ENCODE results near the gene LCE1E.
A peak's percentile ranks its signal among the peaks of the same experiment; 100 is the strongest.

The LCE1E gene

GRCh38 chr1:152777510-152778137, 8.4 kb upstream of the LCE1E start:
- DNase-seq (ENCODE audit: low read depth) = peak; percentile 7
- no peak overlapping the region for H3K4me3 ChIP-seq (ENCODE audit: low read length)
- TF ChIP-seq CTCF (conservative IDR thresholded peaks at IDR 0.05; ENCODE audit: low read length) = peak; percentile 29; the same call in 1 of the 2 replicates

GRCh38 chr1:152783095-152783494, 3.0 kb upstream of the LCE1E start:
- no peak for DNase-seq (ENCODE audit: low read depth)
- no peak for TF ChIP-seq CTCF (conservative IDR thresholded peaks at IDR 0.05; ENCODE audit: low read length)
- no peak overlapping the region for H3K4me3 ChIP-seq (ENCODE audit: low read length)

- TF ChIP-seq CTCF (conservative IDR thresholded peaks at IDR 0.05; ENCODE audit: low read length) = no peak
- DNase-seq (ENCODE audit: low read depth) = no peak
- H3K4me3 ChIP-seq (ENCODE audit: low read length) = no peak overlapping the region
Measured at GRCh38 chr1:152795686-152796085, 9.6 kb downstream of the LCE1E start.

- DNase-seq (ENCODE audit: low read depth) = no peak
- no peak within 1 kb of the TSS for H3K4me3 ChIP-seq (ENCODE audit: low read length)
- no peak for TF ChIP-seq CTCF (conservative IDR thresholded peaks at IDR 0.05; ENCODE audit: low read length)
Measured at GRCh38 chr1:152796421-152796820, 10.4 kb downstream of the LCE1E start, which contains the start of gene LCE1D. Gene LCE1D (plus strand): TSS chr1:152796721. CDS start chr1:152797795, 1,074 bp downstream.

GRCh38 chr1:152801333-152801732, 15.3 kb downstream of the LCE1E start:
- no peak for TF ChIP-seq CTCF (conservative IDR thresholded peaks at IDR 0.05; ENCODE audit: low read length)
- no peak overlapping the region for H3K4me3 ChIP-seq (ENCODE audit: low read length)
- DNase-seq (ENCODE audit: low read depth) = no peak

GRCh38 chr1:152806576-152806975, 20.5 kb downstream of the LCE1E start, which contains the start of gene LCE1C:
Gene LCE1C (minus strand): TSS chr1:152806651. CDS start chr1:152805478, 1,173 bp downstream.
- TF ChIP-seq CTCF (conservative IDR thresholded peaks at IDR 0.05; ENCODE audit: low read length) = no peak
- DNase-seq (ENCODE audit: low read depth) = no peak
- no peak within 1 kb of the TSS for H3K4me3 ChIP-seq (ENCODE audit: low read length)

GRCh38 chr1:152811050-152811449, 25.0 kb downstream of the LCE1E start:
- DNase-seq (ENCODE audit: low read depth) = no peak
- H3K4me3 ChIP-seq (ENCODE audit: low read length) = no peak overlapping the region
- no peak for TF ChIP-seq CTCF (conservative IDR thresholded peaks at IDR 0.05; ENCODE audit: low read length)

Measured in AG10803 (cell line).